Measurements from ENCODE around the gene TREH.
A peak's percentile ranks its signal among the peaks of the same experiment; 100 is the strongest.

TREH gene

DNA sequence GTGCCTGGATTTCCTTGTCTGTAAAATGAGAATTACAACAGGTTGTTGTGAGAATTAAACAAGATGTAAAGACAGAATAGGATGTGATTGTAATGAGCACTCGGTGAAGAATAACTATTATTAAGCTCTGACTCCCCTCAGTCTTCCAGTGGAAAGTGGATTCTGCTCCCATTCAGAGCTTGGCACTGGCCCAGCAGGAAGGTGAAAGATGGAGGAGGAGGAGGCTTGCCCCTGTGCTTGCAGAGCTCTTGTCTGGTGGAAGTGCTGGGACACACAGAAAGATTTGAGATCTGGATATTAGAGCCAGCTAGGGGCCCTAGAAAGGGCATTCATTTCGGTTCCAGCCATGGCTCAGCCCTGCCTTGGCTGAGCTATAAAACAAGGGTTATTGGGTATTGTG lies 43.8 kb downstream of the TREH start:
- H3K4me3 ChIP-seq (ENCODE audit: low read length): no peak overlapping the region
- TF ChIP-seq, protein P1, sequence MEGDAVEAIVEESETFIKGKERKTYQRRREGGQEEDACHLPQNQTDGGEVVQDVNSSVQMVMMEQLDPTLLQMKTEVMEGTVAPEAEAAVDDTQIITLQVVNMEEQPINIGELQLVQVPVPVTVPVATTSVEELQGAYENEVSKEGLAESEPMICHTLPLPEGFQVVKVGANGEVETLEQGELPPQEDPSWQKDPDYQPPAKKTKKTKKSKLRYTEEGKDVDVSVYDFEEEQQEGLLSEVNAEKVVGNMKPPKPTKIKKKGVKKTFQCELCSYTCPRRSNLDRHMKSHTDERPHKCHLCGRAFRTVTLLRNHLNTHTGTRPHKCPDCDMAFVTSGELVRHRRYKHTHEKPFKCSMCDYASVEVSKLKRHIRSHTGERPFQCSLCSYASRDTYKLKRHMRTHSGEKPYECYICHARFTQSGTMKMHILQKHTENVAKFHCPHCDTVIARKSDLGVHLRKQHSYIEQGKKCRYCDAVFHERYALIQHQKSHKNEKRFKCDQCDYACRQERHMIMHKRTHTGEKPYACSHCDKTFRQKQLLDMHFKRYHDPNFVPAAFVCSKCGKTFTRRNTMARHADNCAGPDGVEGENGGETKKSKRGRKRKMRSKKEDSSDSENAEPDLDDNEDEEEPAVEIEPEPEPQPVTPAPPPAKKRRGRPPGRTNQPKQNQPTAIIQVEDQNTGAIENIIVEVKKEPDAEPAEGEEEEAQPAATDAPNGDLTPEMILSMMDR (IDR thresholded peaks at IDR 0.05; ENCODE audit: insufficient read depth, low read depth, low read length, missing control alignments): no peak
- no peak for DNase-seq (ENCODE audit: low read depth)

DNA sequence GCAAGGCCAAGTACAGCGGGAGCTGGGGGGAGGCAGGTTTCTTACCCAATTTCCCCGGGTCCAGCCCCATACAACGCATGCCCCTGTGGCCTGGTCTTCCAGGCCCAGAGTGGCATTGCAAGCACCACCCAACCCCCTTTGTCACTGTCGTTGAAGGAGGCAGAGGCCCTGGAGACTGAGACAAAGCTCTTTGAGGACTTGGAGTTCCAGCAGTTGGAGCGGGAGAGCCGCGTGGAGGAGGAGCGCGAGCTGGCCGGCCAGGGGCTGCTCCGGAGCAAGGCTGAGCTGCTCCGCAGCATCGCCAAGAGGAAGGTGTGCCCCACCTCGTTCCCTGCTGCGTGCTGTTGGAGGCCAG lies 44.2 kb downstream of the TREH start:
- DNase-seq (ENCODE audit: low read depth): no peak
- H3K4me3 ChIP-seq (ENCODE audit: low read length): no peak overlapping the region
- TF ChIP-seq, protein P1 (IDR thresholded peaks at IDR 0.05; ENCODE audit: insufficient read depth, low read depth, low read length, missing control alignments): no peak

- TF ChIP-seq, protein P1 (IDR thresholded peaks at IDR 0.05; ENCODE audit: insufficient read depth, low read depth, low read length, missing control alignments): peak; percentile 29
- DNase-seq (ENCODE audit: low read depth): peak; percentile 63
- peak overlapping the region; percentile 14 for H3K4me3 ChIP-seq (ENCODE audit: low read length)
Measured at GRCh38 chr11:118634431-118635236, 44.8 kb downstream of the TREH start.

DNA sequence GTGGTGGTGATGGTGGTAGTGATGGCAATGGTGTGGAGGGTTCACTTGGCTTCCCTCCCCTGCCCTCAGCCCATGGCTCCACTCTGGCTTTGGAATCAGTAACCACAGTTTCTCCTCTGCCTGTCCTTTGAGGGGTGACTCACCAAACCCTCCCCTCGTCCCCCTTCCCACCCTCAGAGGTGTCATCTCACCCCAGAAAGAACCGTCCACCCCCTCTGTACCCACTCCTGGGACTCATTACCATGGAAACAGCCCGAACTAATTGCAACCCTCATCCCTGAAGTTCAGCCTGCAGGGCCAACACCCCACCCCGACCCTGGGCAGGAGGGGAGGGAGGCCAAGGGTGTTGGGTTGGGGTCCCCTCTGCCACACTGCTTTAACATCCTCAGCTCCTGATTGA lies 45.5 kb downstream of the TREH start:
- H3K4me3 ChIP-seq (ENCODE audit: low read length): no peak overlapping the region
- TF ChIP-seq, protein P1 (IDR thresholded peaks at IDR 0.05; ENCODE audit: insufficient read depth, low read depth, low read length, missing control alignments): no peak
- DNase-seq (ENCODE audit: low read depth): no peak

- DNase-seq (ENCODE audit: low read depth): no peak
- H3K4me3 ChIP-seq (ENCODE audit: low read length): no peak overlapping the region
- TF ChIP-seq, protein P1 (IDR thresholded peaks at IDR 0.05; ENCODE audit: insufficient read depth, low read depth, low read length, missing control alignments): no peak
Measured at GRCh38 chr11:118633319-118633690, 46.1 kb downstream of the TREH start.

DNA sequence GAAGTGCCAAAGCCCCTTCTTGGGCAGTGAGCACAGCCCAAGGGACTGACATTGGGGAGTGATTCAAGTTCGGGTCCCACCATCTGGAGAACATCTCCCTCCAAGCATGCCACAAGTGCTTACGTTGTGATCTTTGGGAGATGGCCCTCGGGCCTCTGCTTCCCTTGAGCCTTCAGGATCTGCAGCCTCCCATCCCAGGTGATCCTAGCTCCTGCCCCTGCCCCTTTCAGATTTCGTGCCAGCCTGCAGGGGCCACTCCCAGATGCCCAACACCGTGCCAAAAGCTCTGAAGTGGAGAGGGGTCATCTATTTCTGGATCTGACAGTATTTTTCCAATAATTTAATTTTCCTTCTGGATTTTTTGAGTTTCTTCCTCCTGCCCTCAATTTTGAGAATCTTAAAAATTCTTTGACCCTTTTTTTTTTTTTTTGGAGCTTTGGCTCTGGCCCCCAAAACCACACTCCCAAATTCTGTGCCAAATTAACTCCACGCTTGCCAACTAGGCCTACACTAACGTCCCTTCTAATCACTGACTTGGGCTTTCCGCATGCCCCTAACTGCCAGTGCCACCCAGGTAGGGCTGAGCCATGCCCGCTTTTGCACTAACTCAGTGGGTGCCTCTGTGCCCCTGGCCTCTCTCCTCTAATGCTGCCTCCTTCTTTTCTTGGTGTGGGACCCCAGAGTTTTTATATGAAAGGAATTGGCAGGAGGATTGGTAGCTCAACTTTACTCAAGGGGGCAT lies 46.7 kb downstream of the TREH start:
- no peak for DNase-seq (ENCODE audit: low read depth)
- TF ChIP-seq, protein P1 (IDR thresholded peaks at IDR 0.05; ENCODE audit: insufficient read depth, low read depth, low read length, missing control alignments): no peak
- H3K4me3 ChIP-seq (ENCODE audit: low read length): no peak overlapping the region
